D341Med (cell line): ENCODE results near the gene PDE10A.

Experiments used
- DNase-seq: peaks from one replicate; pipeline ENCODE4 v3.0.0; 2012; ENCODE audit warnings: low spot score

Gene PDE10A

DNA sequence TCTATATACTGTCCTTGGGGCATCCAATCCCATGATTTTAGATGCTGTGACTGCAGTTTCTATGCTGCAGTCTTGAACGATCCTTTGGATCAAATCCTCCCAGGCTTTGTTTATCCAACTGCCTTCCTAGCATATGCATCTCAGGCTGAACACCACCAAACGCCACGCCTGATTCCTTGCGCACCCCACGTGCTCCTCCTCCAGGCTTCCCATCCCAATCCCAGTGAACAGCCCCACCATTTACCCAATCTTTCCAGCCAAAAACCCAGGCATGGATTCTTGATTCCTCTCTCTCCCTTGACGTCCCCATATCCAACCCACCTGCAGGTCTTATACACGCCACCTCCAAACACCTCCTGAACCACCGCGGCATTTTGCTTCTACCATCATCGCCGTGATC lies 7.8 kb downstream of the PDE10A start:
- DNase-seq, result no peak

DNA sequence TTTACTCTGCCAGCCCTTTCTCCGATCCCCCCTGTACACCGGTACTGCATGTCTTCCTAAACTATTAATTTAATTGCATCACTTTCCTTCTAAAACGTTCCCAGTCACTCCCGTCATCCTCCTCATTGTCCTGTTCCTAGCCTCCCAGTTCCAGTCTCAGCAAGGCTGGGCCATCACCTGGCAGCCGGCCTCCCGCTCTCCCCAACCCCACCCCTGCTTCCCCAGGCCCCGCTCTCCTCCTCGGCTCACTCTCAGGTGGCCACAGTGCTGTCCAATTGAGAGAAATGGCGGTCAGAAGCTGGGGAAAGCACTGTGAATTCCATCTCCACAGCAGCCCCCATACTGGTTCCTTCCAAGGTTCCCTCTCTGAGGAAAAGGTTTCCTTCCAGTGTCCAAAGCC lies 8.9 kb downstream of the PDE10A start:
- DNase-seq, result no peak

DNA sequence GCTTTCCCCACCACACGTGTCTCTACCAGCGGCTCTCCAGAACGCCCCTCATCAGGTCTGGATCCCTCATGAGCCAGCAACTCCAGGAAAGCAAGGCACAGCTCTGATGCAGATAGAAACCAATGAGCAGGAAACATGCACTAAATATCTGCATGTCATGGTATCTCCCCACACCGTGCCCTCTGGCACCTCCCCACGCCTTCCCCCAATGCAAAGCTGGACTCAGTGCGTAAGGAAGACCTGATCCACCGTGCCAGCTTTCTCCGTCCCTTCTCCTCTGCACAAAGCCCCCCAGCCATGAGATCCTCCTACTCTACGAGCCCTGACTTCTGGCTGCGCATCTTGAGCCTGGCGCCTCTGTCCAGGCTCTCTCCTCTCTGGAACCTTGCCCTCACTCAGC lies 9.4 kb downstream of the PDE10A start:
- DNase-seq, result no peak

DNA sequence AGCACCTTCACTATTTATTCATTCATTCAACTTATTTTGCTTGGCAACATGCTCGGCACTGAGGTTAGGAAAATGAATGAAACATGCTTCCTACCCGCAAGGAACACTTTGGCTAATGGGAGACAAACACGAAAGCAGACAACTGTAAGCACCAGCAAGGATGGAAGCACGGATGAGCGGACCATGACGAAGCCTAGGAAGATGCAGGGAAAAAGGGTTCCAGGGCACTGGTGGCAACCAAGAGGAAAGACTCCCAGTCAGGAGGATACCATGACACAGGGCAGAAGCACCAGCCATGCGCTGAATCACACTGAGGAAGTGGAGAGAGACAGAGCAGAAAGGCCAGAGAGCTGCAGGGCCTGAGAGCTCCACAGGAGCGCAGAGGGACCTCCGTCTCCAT lies 9.8 kb downstream of the PDE10A start:
- no peak for DNase-seq

DNA sequence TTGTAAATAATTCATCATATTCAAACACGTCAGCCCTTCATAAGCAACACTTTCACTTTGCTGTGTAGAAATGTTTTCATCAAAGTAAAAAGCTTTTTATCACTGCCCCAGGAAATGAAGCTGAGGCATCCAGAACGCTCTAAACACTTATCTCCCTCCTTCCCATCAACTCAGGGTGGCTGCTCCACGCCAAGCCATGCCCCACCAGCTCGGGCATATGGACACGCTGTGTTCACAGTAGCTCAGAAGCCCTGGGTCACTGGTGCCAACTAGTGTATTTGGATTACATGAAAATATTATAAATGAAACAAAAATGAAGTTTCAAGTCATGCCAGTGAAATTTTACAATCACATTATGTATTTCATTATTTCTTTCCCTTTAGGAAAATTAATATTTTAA lies 10.3 kb downstream of the PDE10A start:
- DNase-seq, result no peak

DNA sequence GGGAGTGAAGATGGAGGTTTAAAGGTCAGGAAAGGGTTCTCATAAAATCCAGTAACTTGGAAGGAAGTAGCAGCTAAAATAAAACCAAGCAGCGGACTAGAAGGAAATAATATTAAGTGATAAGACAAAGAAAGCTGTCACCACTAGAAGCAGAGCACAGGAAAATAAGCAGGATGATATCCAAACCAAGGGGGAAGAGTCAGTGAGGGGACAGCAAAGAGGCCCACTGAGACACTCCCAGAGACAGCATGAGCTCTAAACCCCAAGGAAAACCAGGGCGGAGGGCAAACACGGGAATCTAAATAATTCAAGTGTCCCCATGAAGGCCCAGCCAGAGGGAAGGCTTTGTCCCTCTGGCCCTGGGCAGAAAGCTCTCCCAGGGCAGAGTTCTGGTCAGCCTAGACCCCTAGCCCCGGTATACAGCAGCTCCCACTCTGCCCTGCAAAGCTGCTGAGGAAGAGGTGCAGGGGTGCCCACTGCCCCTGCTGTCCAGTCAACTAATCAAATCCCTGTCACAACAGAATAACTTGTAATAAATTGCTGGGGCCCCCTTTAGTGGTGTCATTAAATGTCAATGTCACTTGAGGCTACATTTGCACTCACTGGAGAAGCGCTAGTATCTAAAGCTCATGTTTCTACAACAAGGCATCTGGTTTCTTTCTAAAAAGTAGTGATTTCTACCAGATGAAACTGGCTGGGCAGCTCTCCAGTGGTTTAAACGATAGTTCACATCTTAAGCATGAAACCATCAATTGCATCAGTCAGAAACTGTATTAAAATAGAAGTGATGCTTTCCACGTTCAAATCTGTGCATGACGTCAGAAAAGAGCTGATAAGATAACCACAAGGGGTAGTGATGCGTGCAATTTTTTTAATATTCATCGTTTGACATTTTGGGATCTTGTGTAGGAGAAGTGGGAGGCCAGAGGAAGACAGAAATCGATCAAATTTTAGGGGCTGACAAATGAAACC lies 13.6 kb downstream of the PDE10A start:
- DNase-seq, result no peak

DNA sequence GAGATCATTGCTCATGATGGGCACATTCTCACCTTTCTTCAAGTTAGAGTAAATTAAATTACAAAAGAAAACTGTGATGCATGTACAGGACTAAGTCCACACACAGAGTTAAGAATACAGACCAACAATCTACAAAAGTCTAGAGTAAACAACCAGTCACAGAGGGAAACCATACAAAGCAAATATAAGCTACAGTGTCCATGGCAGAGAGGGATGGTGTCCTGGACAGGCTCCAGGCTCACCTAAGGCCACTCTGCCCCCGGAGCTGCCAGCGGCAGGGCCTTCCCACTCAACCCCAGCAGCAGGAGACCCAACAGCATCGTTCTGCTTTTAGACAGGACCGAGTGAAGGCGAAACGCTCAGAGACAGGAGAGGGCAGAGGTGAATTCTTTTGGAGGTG lies 16.0 kb downstream of the PDE10A start:
- DNase-seq, result no peak

DNA sequence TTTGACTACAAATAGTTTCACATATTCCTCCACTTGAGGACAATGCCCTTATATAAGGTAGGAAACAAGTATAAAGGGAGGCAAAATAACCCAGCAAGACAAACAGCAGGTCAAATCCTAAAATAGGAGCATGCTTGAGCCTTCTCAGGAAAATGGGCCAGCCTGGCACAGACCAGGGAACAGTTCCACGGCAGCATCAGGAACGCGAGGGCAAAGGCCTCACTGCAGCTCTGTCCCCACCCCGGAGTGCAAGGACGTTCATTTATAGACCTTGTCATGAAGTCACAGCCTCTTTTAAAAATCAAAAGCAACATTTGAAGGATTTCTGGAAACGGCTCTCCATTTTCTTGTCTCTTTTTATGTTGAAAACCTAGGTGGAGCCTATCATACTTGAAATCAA lies 17.1 kb downstream of the PDE10A start:
- no peak for DNase-seq

DNA sequence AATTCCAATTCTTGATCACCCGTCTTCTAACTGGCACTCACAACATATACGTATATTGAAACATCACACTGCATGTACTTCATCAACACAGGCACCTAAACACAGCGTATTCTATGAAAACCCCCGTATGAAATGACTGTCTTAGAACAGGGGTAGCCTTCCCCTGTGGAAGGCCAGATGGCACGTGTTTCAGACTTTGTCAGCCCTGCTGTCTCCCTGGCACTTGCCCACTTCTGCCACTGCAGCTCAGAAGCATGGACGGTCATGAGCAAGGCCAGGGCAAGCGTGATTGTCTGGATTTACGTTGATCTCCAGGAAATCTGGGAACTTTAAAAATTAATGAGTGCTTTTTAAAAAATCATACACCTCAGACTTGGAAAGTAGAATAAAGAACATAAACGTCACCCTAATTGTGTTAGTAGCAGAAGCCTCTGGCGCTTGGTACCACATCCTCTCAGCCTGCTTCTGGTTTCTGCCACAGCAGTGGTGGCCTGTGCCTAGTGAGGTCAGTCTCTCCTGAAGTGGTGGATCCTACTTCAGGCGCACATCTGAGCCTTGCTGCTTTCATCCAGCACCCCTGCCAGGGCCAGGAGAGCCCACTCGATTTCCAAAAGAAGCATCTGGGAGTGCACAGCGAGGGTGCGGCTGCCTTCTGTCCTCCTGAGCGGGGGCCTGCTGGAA lies 18.3 kb downstream of the PDE10A start:
- no peak for DNase-seq

DNA sequence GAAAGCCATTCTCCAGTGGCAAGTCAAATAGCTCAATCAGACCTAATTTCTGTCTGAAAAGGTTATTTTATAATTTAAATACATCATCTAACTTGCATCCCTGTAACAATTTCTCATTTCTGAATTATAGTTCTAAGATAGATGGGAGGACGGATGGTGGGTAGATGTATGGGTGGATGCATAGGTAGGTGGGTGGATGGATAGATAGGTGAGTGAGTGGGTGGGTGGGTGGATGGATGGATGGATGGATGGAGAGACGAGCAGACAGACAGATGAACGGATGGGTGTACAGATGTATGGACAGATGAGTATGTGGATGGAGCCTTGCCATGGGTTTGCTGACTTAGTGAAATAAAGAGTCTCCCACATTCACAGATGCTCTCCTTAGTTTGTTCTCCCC lies 20.0 kb downstream of the PDE10A start:
- no peak for DNase-seq

DNA sequence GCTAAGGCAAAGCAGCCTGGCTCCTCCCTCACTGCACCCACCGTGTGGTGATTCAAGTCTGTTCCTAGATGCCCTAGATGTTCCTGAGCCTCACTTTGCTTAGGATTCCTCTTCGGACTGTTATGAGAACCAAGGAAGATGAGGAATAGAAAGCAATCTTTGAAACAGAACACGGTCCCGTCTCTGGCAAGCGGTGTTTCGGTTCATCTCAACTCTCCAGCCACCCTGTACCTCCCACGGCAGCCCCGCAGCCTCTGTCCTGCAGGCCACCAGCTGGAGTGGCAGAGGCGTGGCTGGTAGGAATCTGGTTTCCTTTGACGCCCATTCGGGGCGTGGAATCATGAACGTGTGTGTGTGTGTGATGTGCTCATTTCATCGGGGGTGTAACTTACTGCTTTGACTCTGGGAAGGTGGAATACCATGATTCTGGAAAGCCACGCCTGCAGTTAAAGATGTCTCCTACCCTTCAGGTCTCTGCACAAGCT lies 21.3 kb downstream of the PDE10A start:
- no peak for DNase-seq

DNA sequence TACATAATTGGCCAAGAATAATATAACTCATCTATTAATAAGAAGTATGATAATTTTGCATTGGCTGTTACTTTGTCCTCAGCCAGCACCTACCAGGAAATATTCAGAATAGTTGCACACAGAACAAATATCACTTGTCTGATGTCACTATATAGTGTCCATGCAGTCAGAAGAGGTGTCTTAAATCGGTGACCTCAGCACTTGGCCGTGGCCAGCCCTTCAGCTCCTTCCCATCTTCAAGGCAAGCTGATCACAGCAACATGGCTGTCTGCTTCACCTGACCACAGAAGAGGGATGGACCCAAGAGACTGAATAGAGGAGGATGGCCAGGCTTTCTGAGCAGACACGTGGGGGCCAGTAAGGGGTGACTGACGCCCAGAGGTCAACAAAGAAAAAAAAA lies 22.2 kb downstream of the PDE10A start:
- DNase-seq, result no peak

DNA sequence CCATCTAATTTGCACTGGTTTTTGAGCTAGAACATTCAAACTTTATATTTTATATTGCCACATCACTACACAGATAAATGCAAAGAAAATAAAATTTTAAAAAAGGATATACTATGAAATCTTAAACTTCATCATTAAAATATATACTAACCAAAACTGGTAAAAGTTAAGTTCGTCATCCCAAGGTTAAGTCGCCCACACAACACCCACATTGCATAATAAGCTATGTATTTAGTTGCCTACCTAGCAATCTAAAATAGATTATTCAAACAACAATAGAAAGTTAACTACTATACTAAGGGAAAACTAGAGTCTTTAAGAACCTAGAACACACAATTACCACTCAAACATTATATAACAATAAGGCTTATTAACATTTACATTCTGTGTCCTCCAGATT lies 24.5 kb downstream of the PDE10A start:
- no peak for DNase-seq

DNA sequence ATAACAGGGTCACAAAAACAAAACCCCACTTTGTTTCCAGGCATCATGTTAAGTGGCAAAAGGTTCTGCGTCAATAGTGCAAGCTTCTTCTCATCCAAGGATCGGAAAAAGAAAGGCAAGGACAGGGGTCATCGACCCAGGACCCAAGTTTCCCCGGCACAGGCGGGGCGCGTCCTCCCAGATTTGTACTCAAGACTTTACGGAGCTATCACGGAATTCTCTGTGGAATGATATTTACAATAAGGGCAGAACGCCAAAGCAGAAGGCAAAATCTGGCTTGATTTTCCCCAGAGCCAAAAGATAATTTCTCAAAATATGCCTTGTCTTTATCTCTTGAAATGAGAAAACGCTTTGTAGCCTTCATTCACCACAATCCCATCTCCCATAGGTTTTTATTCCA lies 25.5 kb downstream of the PDE10A start:
- no peak for DNase-seq

DNA sequence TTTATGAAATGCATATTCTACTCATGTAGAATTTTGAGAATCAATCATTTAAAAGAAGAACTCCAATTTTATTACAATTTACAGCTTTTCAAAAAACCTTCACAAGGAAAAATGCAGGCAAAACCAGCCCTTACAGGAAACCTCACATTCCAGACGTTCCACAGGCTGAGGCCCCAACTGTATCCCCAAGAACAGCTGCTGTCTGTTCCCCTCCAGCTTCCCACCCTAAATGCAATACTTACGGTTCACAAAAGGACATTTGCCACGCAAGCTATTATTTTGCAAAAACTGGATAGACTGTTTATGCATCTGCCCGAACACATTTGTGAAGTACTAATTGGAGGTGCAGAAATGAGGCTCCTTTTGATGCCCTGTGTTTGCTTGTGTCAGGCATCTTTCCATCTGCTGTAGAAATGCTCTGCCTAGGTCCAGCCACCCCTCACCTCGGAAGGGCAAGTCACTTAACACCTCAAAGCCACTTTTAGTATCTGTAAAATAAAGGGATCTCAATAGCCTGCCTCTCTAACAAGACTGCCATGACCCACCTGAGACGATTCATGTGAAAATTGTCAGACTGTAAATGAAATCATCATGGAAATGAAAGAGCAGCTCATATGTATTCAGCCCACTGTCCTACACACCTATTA lies 26.5 kb downstream of the PDE10A start:
- no peak for DNase-seq

DNA sequence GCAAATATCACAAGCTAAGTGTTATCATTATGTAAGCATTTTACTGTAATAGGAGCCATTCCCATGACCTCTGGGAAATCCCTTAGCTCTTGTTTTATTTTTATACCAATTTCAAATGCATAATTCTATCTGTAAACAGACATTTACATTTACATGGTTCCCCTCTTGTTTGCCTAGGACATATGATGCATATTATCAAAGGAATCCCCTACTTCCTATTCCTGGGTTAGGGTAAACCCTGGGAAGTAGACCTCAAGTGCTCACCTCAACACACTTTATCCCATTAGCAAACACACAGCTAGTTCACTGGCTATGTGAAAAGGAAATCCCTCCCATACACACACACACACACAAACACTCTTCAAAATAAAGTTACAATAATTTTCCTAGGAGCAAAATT lies 27.1 kb downstream of the PDE10A start:
- no peak for DNase-seq

DNA sequence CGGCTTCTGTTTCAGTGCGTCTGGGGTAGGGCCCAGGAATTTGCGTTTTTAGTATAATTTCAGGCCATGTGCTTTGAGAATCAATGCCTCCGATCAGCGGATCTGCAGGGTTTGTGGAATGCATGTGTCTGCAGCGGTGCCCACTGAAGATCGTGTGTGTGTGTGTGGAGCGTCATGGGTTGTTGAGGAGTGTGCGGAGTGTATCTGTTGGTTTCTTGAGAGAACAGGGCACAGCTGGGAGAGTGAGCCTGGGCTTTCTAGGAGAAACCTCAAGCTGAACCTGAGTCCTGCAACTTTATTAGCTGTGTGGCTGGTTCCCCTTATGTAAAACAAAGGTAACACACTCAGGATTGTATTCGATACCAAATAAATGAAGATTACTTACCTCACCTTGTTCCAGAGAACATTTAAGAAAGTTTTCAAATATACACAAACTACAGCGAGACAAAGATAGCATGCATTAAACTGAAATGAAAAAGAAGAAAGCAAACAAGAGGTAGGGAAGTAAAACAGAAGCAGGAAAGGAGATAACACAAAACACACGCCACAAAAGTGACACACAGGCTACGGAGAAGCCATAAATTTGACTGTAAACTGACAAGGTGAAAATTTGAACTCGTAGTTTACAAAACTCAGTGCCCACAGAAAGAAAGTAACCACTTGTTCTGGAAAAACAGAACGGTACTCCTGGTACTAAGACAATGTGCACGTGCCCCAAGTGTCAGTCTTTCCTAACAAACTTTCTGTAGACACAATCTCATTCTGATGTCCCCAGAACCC lies 28.8 kb downstream of the PDE10A start:
- no peak for DNase-seq

DNA sequence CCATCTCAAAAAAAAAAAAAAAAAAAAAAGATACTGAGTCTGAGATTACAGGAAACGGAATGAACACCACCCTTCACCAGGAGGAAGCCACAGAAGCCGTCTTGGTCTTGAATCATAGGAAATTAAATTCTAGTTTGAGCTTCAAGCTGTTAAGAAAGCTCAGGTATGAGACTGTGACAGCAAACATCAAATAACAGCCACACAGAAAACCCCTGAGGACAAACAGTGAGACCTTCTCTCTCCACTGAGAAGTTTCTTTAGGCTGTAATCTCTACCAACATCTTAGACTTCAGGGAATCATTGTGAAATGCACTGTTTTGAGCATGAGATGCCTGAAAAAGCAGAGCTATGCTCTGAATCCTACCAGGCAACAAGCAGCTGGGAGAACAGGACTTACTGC lies 30.8 kb downstream of the PDE10A start:
- DNase-seq, result no peak

DNA sequence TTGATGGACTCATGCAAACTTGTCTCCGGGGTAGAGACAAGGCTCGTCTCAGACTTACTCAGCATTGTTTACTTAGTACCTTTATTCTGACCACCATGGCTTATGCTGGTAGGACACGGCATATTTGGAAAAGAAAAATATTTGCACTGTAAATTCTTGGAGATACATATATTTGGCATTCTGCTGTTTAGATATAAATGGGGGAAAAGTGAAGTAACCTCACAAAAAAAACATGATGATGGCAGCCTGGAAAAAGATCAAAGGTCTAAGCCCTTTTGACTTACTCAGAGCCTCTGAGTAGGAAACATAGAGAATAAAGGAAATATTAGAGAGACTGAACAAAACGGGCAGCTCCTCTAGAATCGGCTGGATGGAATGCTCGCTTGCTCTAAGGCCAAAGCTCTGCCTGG lies 32.5 kb downstream of the PDE10A start:
- DNase-seq, result no peak

DNA sequence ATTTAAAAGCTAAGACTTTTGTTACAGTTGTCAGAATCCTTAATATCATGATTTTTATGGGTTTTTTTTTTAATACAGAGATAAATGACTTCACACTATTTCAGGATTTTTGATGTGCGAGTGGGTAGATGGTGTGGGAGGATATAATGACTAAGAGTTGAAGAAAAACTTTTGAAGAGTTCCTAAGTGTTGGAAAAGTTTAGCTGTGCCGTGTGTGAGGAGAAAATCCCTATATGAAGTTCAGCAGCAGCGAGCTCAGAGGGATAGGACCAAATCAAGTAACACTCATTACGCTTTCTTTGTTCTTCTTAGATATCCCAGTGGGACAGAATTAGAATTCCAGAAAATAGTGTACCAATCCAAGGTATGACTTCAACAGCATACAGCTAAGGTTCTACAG lies 34.1 kb downstream of the PDE10A start:
- DNase-seq, result no peak

DNA sequence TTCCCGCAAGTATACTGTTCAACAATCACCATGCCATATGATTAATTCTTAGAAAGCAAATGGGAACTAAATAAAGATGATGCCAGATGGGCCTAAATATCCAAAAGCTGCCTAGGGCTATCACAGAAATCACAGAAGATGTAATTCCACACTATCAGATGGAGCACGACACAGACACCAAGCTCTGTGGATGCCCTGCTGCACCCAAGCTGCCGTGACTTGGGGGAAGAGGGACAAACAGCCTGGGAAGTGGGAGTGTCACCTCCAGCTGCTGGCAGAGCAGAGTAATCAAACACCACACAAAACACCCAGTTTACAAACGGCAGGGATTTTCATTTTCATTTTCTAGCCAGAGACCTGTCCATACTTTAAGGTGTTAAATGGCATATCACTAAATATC lies 35.7 kb downstream of the PDE10A start:
- no peak for DNase-seq

DNA sequence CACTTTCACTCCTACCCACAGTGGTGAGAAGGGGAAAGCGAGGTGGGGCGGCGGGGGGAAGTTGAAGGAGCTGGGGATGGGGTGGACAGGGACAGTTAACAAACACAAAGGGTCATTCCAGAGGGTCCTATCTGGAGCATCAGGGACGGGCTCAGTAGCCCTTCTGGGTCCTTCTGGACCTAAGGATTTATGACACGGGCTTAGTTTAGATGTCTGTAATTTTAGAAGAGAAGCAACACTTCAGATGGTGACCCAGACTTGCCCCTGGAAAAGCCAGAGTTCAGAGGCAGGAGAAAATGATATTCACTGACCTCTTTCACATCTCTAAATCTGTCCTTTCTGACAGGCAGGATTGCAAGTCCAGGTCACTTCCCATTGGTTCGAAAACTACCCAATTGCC lies 36.3 kb downstream of the PDE10A start:
- no peak for DNase-seq
